Measurements from ENCODE around the gene FCF1. TPM values are rescaled to one million over a fixed set of nuclear protein-coding genes. Genes with fewer than 3 reads are reported as not detected.
A peak's percentile ranks its signal among the peaks of the same experiment; 100 is the strongest.

FCF1 gene
- total and polyA plus RNA-seq, 2 experiments from 2014 or later: 15.9 to 21.9 TPM

DNA sequence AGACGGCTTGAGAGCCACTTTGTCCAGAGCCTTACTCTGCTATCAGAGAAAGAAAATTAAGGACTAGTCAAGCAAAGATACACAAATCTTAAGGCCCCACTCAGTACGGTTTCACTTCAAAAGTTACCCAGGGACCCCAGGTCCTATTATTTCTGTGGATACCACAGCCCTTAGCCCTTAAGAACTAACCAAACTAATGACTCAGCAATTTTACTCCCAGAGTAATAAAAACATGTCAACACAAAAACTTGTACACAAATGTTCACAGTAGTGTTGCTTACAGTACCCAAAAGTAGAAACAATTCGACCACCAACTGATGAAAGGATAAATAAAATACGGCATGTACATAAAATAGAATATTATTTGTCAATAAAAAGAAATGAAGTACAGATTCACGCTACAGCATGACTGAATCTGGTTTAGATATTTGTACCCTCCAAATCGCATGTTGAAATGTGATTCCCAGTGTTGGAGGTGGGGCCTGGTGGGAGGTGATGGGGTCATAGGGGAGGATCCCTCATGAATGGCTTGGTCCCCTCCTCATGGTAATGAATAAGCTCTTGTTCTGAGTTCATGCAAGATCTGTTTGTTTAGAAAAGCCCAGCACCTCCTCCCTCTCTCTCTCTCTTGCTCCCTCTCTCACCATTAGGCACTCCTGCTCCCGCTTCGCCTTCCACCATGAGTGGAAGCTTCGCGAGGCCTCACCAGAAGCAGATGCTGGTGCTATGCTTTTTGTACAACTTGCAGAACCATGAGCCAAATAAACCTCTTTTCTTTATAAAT, 30.6 kb upstream of the FCF1 start:
- no peak overlapping the region for H3K4me3 ChIP-seq
- peaks cover 14% of the 10 kb centered on the region for H3K4me1 ChIP-seq (ENCODE audit: low read depth)
- no peak for TF ChIP-seq CTCF (IDR thresholded peaks at IDR 0.05; ENCODE audit: low read depth, low read length)
- no peaks in the 10 kb centered on the region for H3K9me3 ChIP-seq (ENCODE audit: low read depth)
- H3K27me3 ChIP-seq: no peaks in the 10 kb centered on the region
- no peak overlapping the region for H3K27ac ChIP-seq
- H3K36me3 ChIP-seq: peaks cover 11% of the 10 kb centered on the region
- no peak for DNase-seq (ENCODE audit: low read depth in 1 of 2, low spot score in 1 of 2)

DNA sequence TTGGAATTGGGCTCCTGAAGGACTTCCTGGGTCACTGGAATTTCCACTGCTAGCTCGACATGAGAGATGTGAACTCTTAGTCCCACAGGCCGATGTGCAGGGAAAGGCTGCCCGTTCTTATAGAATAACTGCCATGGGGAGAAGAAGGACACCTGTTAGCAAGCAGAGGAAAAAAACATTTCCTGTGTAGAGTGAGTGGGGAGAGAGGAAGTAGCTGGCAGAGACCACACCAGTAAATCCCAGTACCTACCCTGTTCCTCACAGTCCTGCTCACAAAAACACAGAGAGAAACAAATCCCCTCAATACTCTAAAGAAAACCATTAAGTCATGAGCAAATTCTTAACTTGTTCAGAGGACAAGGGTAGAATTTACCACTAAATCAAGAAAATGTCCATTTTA, 29.5 kb upstream of the FCF1 start:
- H3K4me3 ChIP-seq: no peak overlapping the region
- H3K9me3 ChIP-seq (ENCODE audit: low read depth): no peaks in the 10 kb centered on the region
- DNase-seq (ENCODE audit: low read depth in 1 of 2, low spot score in 1 of 2): no peak
- peaks cover 14% of the 10 kb centered on the region for H3K4me1 ChIP-seq (ENCODE audit: low read depth)
- H3K27me3 ChIP-seq: no peaks in the 10 kb centered on the region
- peaks cover 11% of the 10 kb centered on the region for H3K36me3 ChIP-seq
- no peak overlapping the region for H3K27ac ChIP-seq
- no peak for TF ChIP-seq CTCF (IDR thresholded peaks at IDR 0.05; ENCODE audit: low read depth, low read length)

DNA sequence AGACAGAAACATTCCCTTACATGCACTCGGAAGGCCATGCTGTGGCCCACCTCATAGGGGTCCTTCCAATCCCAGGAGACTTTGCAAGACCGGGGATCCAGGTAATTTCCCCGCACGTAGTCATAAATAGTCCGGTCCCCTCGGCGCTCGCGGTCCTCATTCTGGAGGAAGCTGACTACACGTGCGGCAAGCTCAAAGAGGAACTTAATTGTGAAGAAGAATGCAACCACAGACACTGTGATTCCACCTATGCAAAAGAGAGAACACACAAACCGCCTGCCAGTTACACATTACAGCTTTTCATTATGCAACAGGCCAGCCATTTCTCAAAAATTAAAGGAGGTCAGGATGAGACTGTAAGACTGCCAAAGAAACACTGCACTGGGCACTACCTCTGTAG, 28.5 kb upstream of the FCF1 start:
- no peak for TF ChIP-seq CTCF (IDR thresholded peaks at IDR 0.05; ENCODE audit: low read depth, low read length)
- Histone ChIP-seq H3K36me3 (peaks cover 11% of the 10 kb centered on the region), H3K27ac (no peak overlapping the region), H3K4me3 (no peak overlapping the region), H3K4me1 (ENCODE audit: low read depth) (peaks cover 14% of the 10 kb centered on the region), H3K9me3 (ENCODE audit: low read depth) (no peaks in the 10 kb centered on the region), H3K27me3 (no peaks in the 10 kb centered on the region)
- DNase-seq (ENCODE audit: low read depth in 1 of 2, low spot score in 1 of 2): no peak

GRCh38 chr14:74685056-74685455, 27.9 kb upstream of the FCF1 start:
- TF ChIP-seq CTCF (IDR thresholded peaks at IDR 0.05; ENCODE audit: low read depth, low read length): no peak
- Histone ChIP-seq H3K4me3 (no peak overlapping the region), H3K27ac (no peak overlapping the region), H3K27me3 (no peaks in the 10 kb centered on the region), H3K9me3 (ENCODE audit: low read depth) (no peaks in the 10 kb centered on the region), H3K4me1 (ENCODE audit: low read depth) (peaks cover 14% of the 10 kb centered on the region), H3K36me3 (peaks cover 11% of the 10 kb centered on the region)
- no peak for DNase-seq (ENCODE audit: low read depth in 1 of 2, low spot score in 1 of 2)

DNA sequence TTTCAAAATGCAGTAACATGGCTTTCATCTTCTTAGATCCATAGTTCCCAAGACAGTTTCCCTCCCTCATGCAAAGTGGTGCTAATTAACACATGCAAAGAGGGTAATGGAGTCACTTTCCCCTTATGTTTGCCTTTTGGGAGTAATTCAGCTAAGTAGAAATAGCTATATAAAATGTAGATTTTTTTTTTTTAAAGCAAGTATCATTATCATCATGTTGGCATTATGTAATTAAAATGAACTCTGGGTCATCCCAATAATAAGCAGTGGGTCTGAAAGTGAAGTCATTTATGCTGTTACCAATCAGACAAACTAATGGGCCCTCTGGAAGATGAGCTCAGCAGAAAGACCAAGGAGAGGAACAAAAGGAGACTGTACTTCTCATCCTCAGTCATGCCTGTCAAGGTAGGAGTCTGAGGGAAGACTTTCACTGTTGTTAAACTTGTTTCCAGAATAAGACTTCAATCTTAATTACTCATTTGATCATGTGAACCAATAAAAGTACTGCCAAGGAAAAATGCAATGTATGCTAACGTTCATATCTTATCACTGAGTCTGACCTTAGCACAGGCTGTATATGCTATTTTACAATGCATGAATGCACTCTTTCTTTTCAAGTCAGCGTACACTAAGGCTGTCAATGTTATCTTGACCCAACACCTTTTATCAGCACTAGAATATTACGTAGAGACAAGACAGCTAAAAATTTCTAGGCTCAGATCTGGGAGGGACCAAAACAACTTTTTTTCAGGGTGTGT, 26.8 kb upstream of the FCF1 start:
- no peaks in the 10 kb centered on the region for H3K9me3 ChIP-seq (ENCODE audit: low read depth)
- H3K4me3 ChIP-seq: no peak overlapping the region
- peaks cover 17% of the 10 kb centered on the region for H3K36me3 ChIP-seq
- no peaks in the 10 kb centered on the region for H3K27me3 ChIP-seq
- H3K4me1 ChIP-seq (ENCODE audit: low read depth): peaks cover 14% of the 10 kb centered on the region
- no peak for TF ChIP-seq CTCF (IDR thresholded peaks at IDR 0.05; ENCODE audit: low read depth, low read length)
- H3K27ac ChIP-seq: peak overlapping the region; percentile 75
- no peak for DNase-seq (ENCODE audit: low read depth in 1 of 2, low spot score in 1 of 2)
